Endothelial cell of umbilical vein (primary cell): ENCODE measurements around the gene MAEA. TPM values are rescaled to one million over a fixed set of nuclear protein-coding genes. Genes with fewer than 3 reads are reported as not detected.

Experiments used
- BruUV-seq: library from RNA; stranded (reverse); fragments of 400-500 nt; replicated peaks from 2 replicates; lab custom pipeline; 2021; lab: Mats Ljungman, UMichigan
- CTCF ChIA-PET: fragments of 300-600, 350-600 bp; sonication (Branson Sonifier 250); formaldehyde crosslinking; loops from one replicate; lab custom pipeline; 2021; ENCODE audit warnings: antibody characterized with exemption, inconsistent platforms; lab: Charles Lee
- POLR2A ChIA-PET: fragments of 300-600, 350-600 bp; sonication (Branson Sonifier 250); formaldehyde crosslinking; loops from one replicate; lab custom pipeline; 2021; ENCODE audit warnings: antibody characterized with exemption, inconsistent platforms; lab: Charles Lee
- DNase-seq: peaks from one replicate; pipeline ENCODE4 v3.0.0-alpha.2; 2011; ENCODE audit warnings: low read depth, low spot score
- FAIRE-seq: peaks from 2 replicates; lab custom pipeline; 2011; peaks lifted over from hg19 to GRCh38; lab: Jason Lieb, UNC
- H2AFZ ChIP-seq: 2 replicates; pipeline ENCODE4 v1.6.0; 2012; ENCODE audit warnings: low read depth, low read length, control low read depth, inconsistent platforms
- H3K27ac ChIP-seq: 2 replicates; pipeline ENCODE4 v1.5.1; 2011; ENCODE audit warnings: low read depth, mild to moderate bottlenecking, control low read depth, low read length, moderate library complexity; ENCODE audit not compliant: insufficient read depth
- H3K27me3 ChIP-seq, 2 experiments: 2 replicates each; pipeline versions ENCODE4 v1.6.0 to v1.6.1; 2011; ENCODE audit warnings: low read length in 2 of 2, mixed read lengths in 1 of 2; ENCODE audit not compliant: control insufficient read depth in 2 of 2, insufficient read depth in 2 of 2
- H3K36me3 ChIP-seq, 2 experiments: 2 replicates in 1 of 2; 3 replicates in 1 of 2; pipeline ENCODE4 v1.5.1; 2011; ENCODE audit warnings: low read length in 2 of 2, mild to moderate bottlenecking in 1 of 2, moderate library complexity in 1 of 2; ENCODE audit not compliant: control insufficient read depth in 2 of 2, insufficient read depth in 2 of 2; ENCODE audit errors: extremely low read depth in 1 of 2
- H3K4me1 ChIP-seq: 3 replicates; pipeline ENCODE4 v1.5.1; 2011; ENCODE audit warnings: mild to moderate bottlenecking, low read length; ENCODE audit not compliant: control insufficient read depth, insufficient read depth; ENCODE audit errors: extremely low read depth
- H3K4me2 ChIP-seq: 2 replicates; pipeline ENCODE4 v1.6.1; 2011; ENCODE audit warnings: low read length, control low read depth, mixed read lengths; ENCODE audit not compliant: insufficient read depth
- H3K4me3 ChIP-seq, 3 experiments: fragments of 200-600 bp in 1 of 3; sonication (generic), shearing (Covaris generic) in 1 of 3; replicated peaks in 1 of 3; 2 replicates each; pipeline ENCODE4 v1.5.1; 2011 to 2016; ENCODE audit warnings: control low read depth in 3 of 3, low read length in 3 of 3, mild to moderate bottlenecking in 2 of 3, inconsistent platforms in 1 of 3, low read depth in 1 of 3, moderate library complexity in 1 of 3; ENCODE audit not compliant: insufficient read depth in 1 of 3
- H3K79me2 ChIP-seq: 2 replicates; pipeline ENCODE4 v1.6.0; 2012; ENCODE audit warnings: low read length, inconsistent platforms; ENCODE audit not compliant: control insufficient read depth, insufficient read depth
- H3K9ac ChIP-seq: replicated peaks from 2 replicates; pipeline ENCODE3; 2011; ENCODE audit warnings: low read length, control low read depth; ENCODE audit not compliant: insufficient read depth; ENCODE audit errors: extremely low read depth
- H3K9me1 ChIP-seq: replicated peaks from 3 replicates; pipeline ENCODE4 v1.6.0; 2011; ENCODE audit warnings: mild to moderate bottlenecking, low read length; ENCODE audit not compliant: control insufficient read depth, insufficient read depth; ENCODE audit errors: extremely low read depth
- H3K9me3 ChIP-seq: replicated peaks from 2 replicates; pipeline ENCODE4 v1.5.1; 2012; ENCODE audit warnings: low read length, inconsistent platforms; ENCODE audit not compliant: control insufficient read depth, insufficient read depth
- H4K20me1 ChIP-seq: replicated peaks from 2 replicates; pipeline ENCODE3; 2011; ENCODE audit warnings: mild to moderate bottlenecking, low read length; ENCODE audit not compliant: control insufficient read depth, insufficient read depth; ENCODE audit errors: extremely low read depth
- CTCF ChIP-seq, 2 donors: IDR thresholded peaks; 1 replicate in 1 of 2; 2 replicates in 1 of 2; pipeline ENCODE4 v1.5.1; 2011; ENCODE audit warnings: low read length in 2 of 2, mild to moderate bottlenecking in 2 of 2, moderate library complexity in 2 of 2, control low read depth in 1 of 2, inconsistent platforms in 1 of 2, low read depth in 1 of 2; ENCODE audit not compliant: insufficient read depth in 1 of 2; ENCODE audit errors: extremely low read depth in 1 of 2
- EZH2 ChIP-seq: IDR thresholded peaks from 2 replicates; pipeline ENCODE4 v1.6.1; 2012; ENCODE audit warnings: borderline replicate concordance, low read depth, mild to moderate bottlenecking, moderate library complexity, low read length, inconsistent platforms; ENCODE audit not compliant: severe bottlenecking
- FOS ChIP-seq: IDR thresholded peaks from 2 replicates; pipeline ENCODE4 v1.6.1; 2011; ENCODE audit warnings: mild to moderate bottlenecking, low read length, moderate library complexity, borderline replicate concordance; ENCODE audit not compliant: insufficient read depth
- GATA2 ChIP-seq: IDR thresholded peaks from 2 replicates; pipeline ENCODE4 v1.7.0; 2011; ENCODE audit warnings: low read depth, mild to moderate bottlenecking, moderate library complexity, mixed read lengths, low read length; ENCODE audit not compliant: insufficient read length, insufficient read depth
- JUN ChIP-seq: IDR thresholded peaks from 2 replicates; pipeline ENCODE4 v1.6.1; 2011; ENCODE audit warnings: borderline replicate concordance, low read depth; ENCODE audit not compliant: insufficient read length, insufficient read depth
- MAX ChIP-seq: IDR thresholded peaks from 2 replicates; pipeline ENCODE4 v1.6.1; 2011; ENCODE audit not compliant: insufficient read depth, insufficient read length
- MYC ChIP-seq: IDR thresholded peaks from one replicate; pipeline ENCODE4 v1.6.1; 2011; ENCODE audit warnings: mild to moderate bottlenecking, low read depth, low read length
- POLR2A ChIP-seq: IDR thresholded peaks from 2 replicates; pipeline ENCODE4 v1.6.1; 2012; ENCODE audit warnings: low read depth, mild to moderate bottlenecking, control low read depth, low read length
- POLR2AphosphoS5 ChIP-seq: IDR thresholded peaks from 2 replicates; pipeline ENCODE4 v1.6.1; 2012; ENCODE audit warnings: low read depth, mild to moderate bottlenecking, control low read depth, low read length, moderate library complexity; ENCODE audit not compliant: insufficient read depth
- dilution Hi-C: fragments of 300-500 bp; cut with MboI; formaldehyde crosslinking; loops from one replicate; pipeline ENCODE4 v1.15.0; 2019; ENCODE audit warnings: low sequenced_read_pairs; ENCODE audit not compliant: extremely low pct_ligation_motif_present
- intact Hi-C: fragments of 100-400 bp; cut with micrococcal nuclease; formaldehyde crosslinking; loops from one replicate; pipeline ENCODE4 v1.10.0; 2022
- polyA plus RNA-seq, 4 experiments: library from polyadenylated mRNA; depleted of rRNA in 3 of 4; stranded (reverse) in 3 of 4; unstranded in 1 of 4; fragments of >200 nt; gene quantifications; 2 replicates each; pipeline versions ENCODE4 v1.2.1 to v1.2.3, GENCODE V29; 2011 to 2012; ENCODE audit warnings: missing spikeins in 1 of 4
- total RNA-seq: library from RNA; stranded (reverse); gene quantifications from 2 replicates; pipeline ENCODE4 v1.2.3, GENCODE V29; 2021

The MAEA gene
- total and polyA plus RNA-seq, 2 donors (not counting 3 experiments of a cell fraction or from before 2014, with no cell fraction given): 66.0 to 108 TPM

DNA sequence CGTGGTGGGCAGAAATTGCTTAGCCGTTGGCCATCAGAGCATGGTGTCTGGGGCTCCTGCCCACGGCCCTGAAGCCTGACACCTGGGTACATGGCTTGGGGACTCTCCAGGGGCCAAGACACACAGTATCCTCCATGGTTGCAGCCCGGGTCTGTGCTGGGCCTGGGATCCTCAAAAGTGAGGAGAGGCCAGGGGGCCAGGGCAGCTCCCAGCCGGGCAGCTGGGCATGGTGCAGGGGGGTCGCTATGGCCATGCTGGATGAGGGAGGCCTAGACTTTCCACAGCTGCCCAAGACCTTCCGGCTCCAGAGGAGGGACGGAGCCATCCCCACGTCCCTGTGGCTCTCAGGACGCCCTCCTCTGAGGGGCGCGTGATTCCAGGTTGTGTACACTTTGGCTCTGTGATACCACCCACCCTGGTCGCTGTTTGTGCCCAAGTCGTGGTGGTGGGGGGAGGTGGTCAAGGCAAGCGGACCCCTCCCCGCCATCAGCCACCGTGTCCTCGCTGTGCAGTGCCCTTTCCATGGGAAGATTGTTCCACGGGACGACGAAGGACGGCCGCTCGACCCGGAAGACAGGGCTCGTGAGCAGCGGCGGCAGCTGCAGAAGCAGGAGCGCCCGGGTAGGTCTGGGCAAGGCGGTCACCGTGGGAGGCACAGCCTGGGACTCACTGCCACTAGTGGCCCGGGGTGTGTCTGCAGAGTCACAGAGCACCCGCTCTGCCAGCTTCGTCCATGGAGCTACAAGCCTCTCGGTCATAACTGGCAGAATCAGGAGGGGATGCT is 90.9 kb downstream of the MAEA start:
- intact Hi-C loops: no loop called here
- POLR2A ChIA-PET: no interaction called here

More for the DNA sequence above, 90.9 kb downstream of the MAEA start:
- dilution Hi-C loops: no loop called here
- no TSS peak for BruUV-seq
- Histone ChIP-seq H3K27ac (no peak overlapping the region), H3K36me3 (no peaks in the 10 kb centered on the region), H3K4me1 (no peaks in the 10 kb centered on the region), H3K9me1 (no peaks in the 10 kb centered on the region), H3K9ac (no peak overlapping the region), H4K20me1 (no peaks in the 10 kb centered on the region), H3K27me3 (no peaks in the 10 kb centered on the region), H3K79me2 (no peaks in the 10 kb centered on the region), H3K4me3 (no peak overlapping the region), H3K4me2 (no peak overlapping the region), H2AFZ (no peak overlapping the region), H3K9me3 (no peaks in the 10 kb centered on the region)
- TF ChIP-seq POLR2A (no peak), CTCF (IDR thresholded peaks at IDR 0.05; ENCODE audit: extremely low read depth in 1 of 2, insufficient read depth in 1 of 2, low read depth in 1 of 2, low read length in 2 of 2) (no peak), FOS (no peak), POLR2AphosphoS5 (no peak), MYC (no peak), GATA2 (no peak), JUN (no peak), EZH2 (no peak), MAX (no peak)
- no peak for DNase-seq
- no peak for FAIRE-seq
- CTCF ChIA-PET: no interaction called here
